HG03045 (cell line): ENCODE results near the gene TINAGL1.

ENCODE experiments used
- ATAC-seq: cut with Tn5 transposase; IDR thresholded peaks from one replicate; pipeline ENCODE4 v1.9.1; 2021; ENCODE audit warnings: mild to moderate bottlenecking, moderate library complexity; ENCODE audit not compliant: unreplicated experiment

TINAGL1 gene

DNA sequence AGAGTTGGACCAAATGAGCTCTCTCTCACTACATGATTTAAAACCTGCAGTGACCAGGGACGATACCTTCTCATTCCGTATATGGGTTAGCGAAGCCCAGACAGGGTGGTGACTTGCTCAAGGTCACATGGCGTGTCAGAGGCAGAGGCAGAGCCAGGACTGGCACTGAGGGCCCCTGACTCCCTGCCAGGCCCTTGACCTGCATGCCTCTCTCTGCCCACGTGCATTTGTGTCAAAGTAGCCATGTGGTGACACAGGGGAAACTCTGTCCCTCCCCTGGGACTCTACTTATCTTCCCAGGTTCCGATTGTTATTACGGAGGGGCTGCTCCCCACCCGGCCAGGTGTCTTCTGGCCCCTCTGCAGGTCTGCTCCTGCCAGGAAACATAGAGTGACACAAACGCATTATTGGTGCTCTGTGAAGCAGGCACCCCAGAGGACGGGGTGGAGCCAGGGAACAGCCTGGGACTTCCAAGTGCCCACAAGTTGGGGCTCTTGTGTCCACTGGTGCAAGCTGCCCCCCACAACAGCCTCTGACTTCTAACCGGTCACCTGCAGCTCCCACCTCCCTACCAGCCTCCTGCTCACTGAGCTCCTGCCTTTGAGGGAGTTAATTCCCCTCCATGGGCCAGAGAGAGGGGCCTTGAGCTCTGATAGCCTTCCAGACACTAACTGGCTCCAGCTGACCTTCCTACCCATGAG lies 7.3 kb upstream of the TINAGL1 start:
- ATAC-seq: no peak

DNA sequence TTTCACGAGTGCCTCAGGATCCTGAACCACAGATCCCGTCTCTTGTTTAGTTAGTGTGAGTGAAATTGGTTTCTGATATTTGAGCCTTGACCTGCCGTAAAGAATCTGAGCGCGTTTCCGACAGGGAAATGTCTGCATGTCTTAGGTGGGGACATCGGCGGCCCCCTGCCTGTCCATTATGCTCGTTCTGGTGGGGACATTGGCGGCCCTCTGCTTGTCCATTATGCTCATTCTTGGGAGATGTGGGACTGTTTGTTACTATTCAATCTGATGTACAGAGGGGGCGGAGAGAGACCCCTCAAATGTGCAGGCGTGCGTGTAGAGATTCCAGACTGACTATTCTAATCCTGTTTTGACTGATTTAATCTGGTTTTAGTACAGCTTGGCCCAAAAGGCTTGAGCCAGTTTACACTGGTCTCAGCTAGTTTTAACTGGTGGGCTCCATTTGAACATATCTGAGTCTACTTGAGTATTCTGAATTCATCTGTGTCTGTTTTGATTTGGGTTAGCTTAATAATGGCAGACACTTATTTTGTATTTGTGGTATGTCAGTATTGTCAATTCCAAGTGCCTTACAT lies 6.6 kb upstream of the TINAGL1 start:
- ATAC-seq: no peak

DNA sequence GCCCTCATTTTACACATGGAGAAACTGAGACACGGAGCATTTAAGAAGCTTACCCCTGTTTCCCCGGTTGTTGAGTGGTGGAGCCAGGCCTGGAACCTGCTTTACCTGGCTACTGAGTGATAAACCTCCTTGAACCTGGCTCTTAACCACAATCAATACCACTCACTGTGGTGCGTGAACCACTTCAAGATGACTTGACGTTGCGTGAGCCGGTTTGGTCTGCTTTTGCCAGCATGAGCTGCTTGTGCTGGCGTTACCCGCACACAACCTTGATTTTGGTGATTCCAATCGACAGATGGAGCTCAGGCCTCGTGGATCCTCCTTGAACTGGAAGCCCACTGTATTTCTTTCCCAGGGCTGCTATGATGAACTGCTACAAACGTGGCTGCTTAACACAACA lies 6.1 kb upstream of the TINAGL1 start:
- no peak for ATAC-seq

DNA sequence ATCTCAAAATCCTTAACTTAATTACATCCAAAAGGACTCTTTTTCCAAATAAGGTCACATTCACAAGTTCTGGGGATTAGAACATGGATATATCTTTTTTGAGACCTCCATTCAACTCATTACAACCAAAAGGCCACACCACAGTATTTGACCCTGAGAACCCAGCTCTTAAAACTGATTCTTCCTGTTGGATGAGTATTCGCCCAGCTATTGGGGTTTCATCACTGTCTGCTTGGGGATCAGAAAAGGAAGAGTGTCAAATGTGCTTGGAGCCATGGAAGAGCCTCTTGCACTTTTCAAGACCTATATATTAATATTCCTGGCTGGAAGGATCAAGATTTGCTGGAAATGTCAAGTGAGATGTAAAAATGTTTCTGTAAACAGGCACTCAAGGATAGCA lies 5.4 kb upstream of the TINAGL1 start:
- ATAC-seq: no peak

DNA sequence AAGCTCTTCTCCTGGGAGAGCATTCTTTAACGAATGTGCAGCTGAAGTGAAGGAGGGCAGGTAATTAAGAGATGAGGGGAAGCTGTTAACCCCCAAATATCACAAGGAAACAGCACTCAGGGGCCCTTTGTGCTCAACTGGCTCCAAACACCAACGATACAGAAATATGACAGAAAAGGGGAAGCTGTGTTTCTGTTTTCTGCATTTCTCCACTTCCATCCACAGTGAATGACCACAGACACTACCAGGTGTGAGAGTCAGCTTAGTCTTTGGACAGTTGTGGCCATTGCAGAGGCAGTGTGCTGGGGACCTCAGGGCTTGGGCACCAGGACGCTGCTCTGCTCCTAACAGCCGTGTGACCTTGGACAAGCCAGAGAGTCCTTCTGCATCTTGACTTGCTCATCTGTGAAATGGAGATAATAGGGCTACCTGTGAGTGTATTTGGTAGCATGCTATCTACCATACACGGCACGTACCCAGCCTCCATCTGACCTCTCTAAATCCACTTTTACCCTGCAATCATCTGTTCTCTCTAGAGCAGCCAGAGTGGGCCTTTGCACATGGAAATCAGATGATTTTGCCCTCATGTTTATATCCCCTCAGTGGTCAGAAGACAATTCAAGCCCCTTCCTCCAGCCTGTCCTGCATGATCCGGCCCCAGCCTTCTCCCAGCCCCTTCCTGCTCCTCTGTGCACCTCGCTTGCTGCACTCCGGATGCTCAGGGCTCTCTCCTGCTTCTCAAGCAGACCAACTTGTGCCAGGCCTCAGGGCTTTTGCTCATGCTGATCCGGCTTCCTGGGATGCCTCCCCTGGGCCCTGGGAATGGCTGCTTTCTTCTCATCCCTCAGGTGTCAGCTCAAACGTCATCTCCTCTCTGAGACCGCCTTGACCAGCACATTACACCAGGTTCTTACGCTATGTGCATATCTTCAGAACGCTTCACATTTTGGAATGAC lies 4.7 kb upstream of the TINAGL1 start:
- ATAC-seq: no peak

DNA sequence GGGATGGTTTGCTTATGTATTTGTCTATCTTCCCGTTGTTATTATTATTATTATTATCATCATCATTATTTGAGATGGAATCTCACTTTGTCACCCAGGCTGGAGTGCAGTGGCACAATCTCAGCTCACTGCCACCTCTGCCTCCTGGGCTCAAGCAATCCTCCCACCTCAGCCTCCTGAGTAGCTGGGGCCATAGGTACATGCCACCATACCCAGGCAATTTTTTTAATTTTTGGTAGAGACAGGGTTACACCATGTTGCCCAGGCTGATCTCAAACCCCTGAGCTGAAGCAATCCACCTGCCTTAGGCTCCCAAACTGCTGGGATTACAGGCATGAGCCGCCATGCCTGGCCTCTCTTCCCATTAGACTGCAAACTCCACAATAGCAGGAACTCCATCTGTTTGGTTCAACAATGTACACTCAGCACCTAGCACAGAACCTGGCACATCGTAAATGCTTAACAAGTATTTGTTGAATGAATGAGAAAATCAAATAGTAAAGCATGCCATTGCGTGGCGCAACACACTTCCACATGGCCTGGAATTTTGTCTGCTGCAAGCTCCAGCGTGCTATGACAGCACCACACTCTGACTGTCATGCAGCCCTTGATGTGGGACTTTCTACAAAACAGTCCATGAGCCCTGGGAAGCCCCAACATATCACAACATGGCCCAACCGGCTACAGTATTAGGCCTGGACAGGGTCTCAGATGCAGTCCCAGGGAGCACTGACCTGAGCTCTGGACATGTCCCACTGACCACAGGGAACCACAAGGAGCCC lies 3.8 kb upstream of the TINAGL1 start:
- ATAC-seq: no peak

DNA sequence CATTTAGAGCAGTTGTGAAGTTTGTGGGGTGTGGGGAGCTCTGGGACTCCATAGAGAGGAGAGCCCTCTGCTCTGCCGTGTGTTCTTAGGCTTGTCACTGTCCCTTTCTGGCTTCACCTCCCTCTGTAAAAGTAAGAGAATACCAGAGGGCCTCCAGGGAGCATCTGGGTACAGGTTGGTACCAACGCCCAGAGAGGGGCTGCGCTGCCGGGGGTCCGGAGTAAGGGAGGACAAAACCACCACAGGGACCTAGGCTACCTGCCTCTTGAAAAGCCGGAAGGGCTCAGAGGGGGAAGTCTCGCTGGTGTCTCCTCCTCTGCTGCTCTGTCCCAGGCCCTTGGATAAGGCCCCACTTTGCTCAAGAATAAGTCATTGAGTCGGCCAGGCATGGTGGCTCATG lies 3.1 kb upstream of the TINAGL1 start:
- ATAC-seq: no peak

DNA sequence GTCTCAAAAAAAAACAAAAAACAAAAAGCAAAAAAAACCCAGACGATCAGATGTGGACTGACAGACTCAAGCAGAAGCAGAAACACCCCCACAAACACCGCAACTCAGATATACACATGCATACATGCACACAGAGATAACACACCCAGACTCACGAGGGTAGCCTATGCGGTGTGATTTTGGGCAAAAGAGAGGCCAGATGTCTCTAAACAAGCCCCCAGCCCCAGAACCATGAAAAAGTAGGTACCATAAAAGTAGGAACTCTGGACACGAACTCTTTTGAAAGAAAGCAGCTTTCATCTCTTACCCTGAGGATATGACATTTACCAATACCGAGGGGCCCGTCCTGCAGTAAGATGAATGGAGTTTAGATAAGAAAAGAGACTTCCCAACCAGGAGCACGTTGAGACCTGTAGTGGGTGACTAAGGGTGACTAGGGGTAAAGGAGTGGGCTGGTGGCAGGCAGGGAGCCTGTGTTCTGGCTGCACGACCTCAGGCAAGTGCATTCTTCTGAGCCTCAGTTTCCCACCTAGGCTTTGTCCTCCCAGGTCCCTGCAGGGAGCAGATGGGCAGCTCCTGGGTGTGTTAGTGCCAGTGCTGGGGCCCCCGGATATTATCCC lies 1.5 kb upstream of the TINAGL1 start:
- ATAC-seq: no peak

DNA sequence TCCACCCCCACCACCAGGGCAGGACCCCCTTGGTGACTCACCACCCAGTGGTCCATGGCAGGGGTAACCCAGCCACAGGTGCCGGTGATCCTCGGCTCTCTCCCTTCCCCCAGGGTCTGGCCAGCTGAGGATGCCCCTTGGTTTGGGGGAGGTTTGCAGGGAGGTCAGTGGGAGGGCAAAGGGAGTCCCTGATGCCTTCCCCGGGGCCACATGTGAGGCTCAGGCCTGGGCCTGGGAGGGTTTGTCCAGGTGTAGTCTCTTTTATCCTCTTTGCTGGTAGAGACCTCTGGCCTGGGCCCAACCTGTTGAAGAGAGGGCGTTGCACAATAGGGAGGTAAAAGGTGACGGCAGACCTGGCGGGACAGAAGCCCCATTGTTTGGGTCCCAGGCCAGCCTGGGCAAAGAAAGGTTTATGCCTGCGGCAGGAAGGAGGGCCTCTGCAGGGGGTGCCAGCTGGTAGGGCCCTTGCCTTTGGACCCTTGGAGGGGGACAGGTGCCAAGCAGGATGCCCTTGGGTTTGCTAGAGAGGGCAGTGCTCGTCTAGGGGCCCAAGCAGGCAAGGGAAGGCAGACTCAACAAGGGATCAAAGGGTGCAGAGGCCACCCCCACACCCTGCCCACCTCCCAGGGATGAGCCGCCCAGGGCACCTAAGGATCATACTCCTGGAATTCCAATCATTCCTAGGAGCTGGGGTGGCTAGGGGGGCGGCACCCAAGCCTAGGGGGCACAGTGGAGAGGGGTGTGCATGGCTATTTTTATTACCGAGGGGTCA lies 760 bp upstream of the TINAGL1 start:
- no peak for ATAC-seq

DNA sequence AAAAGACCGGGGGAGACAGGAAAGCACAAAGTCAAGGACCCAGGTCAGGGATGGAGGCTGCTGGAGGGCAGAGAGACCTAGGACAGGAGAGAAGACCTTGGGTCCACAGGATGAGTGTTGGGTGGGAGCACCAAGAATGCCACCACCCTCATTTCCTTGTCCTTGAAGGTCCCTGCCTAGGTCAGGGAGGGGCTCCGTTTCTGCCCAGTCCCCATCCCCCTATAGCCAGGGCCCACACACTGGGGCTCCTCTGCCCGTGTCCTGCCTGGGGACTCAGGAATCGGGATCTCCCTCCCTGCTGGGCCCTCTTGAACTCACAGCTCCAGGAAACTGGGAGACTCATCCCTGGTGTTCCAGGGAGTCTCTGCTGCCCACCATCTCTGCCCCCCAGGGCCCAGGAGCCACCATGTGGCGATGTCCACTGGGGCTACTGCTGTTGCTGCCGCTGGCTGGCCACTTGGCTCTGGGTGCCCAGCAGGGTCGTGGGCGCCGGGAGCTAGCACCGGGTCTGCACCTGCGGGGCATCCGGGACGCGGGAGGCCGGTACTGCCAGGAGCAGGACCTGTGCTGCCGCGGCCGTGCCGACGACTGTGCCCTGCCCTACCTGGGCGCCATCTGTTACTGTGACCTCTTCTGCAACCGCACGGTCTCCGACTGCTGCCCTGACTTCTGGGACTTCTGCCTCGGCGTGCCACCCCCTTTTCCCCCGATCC lies 584 bp downstream of the TINAGL1 start:
- no peak for ATAC-seq

DNA sequence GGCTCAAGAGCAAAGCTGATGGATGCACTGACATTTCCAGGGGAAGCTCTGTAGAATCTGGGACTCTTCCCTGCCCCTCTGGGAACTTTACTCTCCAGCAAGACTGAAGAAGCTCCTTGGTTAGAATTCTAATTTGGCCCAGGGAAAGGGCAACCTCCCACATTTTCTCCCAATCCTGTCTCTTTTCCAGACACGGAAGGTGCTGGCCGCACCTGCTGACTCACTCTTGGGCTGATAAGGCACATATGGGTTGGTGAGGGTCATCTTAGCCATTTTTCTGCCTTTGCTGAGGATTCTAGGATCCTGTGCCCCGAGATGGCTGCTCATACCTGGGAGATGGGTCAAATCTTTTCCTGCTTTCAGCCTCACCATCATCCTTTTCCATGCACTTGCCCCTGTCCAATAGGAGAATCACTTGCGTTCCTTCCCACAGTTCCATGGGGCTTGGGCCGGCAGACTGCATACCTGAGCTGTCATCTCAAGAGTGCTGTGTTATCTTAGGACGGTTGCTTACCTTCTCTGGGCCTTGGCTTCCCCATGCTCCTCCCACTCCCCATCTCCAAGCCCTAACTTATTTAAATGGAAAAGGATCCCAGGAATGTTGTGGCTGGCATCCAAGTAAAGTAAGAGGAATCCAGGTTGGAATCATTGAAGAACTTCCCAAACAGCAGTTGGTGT lies 1.3 kb downstream of the TINAGL1 start:
- no peak for ATAC-seq

DNA sequence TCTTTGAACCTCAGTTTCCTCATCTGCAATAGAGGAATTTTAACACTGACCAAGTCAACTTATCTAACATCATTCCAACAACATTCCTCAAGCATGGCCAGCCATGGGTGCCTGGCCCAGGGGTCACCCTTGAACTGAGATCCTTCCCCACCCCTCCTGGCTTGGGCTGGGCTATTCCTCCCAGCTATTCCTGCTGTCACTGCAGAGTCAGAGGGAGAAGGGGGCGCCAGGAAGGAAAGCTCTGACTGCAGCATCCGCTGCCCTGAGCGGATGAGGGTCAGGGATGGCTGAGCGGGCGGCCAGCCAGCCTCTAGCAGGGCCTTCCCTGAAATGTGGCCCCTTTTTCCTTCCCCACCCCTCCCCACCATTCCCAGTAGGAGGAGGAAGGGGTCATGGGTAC lies 3.1 kb downstream of the TINAGL1 start:
- ATAC-seq: no peak

DNA sequence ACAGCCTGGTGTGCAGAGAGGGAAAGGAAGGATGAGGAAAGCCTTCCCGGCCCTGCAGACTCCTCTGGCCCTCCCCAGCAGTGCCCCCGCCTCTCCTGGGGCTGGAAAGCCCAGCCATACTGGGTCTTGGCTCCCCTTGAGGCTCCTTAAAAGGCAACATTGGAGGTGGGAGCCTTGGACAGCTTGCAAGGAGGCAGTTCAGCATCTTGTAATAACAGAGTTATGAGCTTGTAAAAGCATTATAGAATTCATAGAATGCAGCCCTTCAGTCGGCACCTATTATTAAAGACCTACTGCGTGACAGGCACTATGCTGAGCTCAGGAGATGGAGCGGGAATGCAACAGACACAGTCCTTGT lies 4.2 kb downstream of the TINAGL1 start:
- ATAC-seq: no peak

DNA sequence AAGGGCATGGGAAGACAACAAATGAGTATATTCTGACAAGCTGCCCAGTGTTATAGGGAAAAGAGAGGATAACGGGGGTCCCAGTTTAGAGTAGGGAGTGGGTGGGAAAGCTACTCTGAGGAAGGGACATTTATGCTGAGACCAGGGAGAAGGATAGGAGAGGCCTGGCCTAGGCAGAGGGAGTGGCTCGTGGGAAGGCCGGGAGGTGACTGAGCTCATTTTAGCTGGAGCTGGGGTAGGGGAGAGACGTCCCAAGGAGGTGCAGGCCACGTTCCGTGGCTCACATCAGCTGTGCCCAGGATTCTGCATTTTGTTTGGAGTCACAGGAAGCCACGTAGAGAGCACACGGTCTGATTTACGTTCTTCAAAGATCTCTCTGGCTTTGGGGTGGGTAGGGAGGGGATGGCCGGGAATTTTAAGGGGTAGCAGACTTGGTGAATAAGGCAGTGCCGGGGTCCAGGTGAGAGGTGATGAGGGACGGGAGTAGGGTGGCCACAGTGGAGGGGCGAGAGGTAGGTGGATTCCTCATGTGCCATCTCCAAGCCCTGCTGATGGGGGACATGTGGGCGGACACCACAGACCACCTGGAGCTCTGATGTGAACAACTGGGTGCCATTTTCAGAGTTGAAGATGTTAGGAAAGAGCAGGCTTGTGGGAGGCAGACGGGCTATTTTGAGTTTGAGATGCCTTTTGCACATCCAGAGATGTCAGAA lies 4.7 kb downstream of the TINAGL1 start:
- no peak for ATAC-seq

DNA sequence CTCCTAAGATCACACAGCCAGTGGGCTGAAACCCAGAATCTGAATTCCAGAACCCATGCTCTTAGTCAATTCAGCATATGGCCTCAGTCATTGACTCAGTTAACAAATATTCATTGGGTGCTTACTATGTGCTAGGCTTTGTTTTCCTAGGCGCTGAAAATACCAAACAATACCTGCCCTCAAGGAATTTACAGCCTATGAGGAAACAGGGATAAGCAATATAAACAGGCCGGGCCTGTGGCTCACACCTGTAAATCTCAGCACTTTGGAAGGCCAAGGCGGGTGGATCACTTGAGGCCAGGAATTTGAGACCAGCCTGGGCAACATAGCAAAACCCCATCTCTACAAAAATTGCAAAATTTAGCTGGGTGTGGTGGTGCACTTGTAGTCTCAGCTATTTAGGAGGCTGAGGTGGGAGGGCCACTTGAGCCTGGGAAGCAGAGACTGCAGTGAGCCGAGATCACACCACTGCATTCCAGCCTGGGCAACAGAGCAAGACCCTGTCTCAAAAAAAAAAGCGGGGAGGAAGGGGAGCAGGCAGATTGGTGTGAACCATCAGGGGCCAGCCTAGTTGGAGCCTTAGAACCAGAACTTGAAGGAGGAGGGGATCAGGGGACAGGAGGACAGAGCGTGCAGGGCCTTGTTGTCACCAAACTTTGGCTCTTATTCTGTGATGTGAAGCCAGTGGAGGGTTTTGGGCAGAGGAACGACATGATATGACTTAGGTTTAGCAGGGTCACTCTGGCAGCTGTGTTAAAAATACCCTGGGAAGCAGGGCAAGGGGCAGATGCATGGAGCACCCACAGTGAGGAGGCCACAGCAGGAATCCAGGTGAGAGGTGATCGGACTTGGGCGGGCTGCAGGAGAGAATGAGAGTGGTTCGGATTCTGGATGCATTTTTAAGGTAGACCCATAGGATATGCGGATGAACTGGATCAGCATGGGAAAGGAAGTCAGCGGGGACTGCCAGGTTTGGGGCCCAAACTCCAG lies 5.8 kb downstream of the TINAGL1 start:
- no peak for ATAC-seq

DNA sequence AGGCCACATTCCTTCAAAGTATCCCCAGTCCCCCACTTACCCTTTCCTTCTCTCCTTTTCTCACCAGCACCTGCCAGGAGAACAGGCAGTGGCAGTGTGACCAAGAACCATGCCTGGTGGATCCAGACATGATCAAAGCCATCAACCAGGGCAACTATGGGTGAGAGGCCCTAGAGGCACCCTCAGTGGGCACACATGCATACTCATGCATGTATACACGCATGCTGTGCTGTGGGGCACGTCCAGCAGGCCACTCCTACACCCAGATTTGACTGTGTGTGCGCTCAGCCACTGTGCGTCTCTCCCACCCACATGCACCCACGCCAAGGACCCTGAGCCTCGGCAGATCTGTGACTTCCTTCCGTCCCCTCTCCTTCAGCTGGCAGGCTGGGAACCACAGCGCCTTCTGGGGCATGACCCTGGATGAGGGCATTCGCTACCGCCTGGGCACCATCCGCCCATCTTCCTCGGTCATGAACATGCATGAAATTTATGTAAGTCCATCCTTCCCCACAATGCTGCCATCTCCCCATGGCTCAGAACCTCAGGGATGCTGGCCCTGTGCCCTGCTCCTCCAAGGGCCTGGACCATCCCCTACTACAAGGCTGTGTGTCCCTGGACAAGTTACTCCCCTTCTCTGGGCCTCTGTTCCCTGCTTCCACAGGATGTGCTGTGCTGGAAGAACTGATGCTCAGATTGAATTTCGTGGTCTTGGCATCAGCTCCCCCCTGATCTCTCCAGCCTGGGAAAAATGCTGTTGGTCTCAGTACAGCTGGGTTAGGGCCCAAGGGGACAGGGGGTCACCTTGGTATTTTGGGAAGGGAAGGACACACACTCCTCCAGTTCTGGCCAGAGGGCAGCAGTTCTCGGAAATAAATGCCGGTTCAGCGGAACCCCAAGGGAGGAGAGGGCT lies 7.0 kb downstream of the TINAGL1 start:
- no peak for ATAC-seq
